Muscle of arm (tissue), 14 donors: ENCODE data around the gene ELOVL4. TPM values are rescaled to one million over a fixed set of nuclear protein-coding genes. Genes with fewer than 3 reads are reported as not detected.

Experiments
- DNase-seq: peaks from one replicate; pipeline ENCODE4 v3.0.0-alpha.2; 2013
- long read RNA-seq, 11 donors: transcript quantifications; one replicate each; lab custom pipeline, GENCODE V29; 2026
- polyA plus RNA-seq, 12 donors: library from polyadenylated mRNA; unstranded; fragments of 120-200 nt; gene quantifications; one replicate each; pipeline ENCODE4 v1.2.1, GENCODE V29; 2013; ENCODE audit not compliant: insufficient read length in 12 of 12

The ELOVL4 gene
- 1 to 10 TPM in 11 of 12 donors, not detected in 1; 2.0 to 5.2 (median 3.2) TPM for polyA plus RNA-seq
- long read RNA-seq, donor 1, partial matches to known transcripts, result 0 of 3 reads
- long read RNA-seq, donor 1, other reads (novel, unspliced or antisense), result 0 of 3 reads
- long read RNA-seq, donor 2, partial matches to known transcripts, result 0 of 1 reads
- long read RNA-seq, donor 2, other reads (novel, unspliced or antisense), result 0 of 1 reads
- long read RNA-seq, donor 3, partial matches to known transcripts, result 0 of 1 reads
- long read RNA-seq, donor 3, other reads (novel, unspliced or antisense), result 0 of 1 reads
- long read RNA-seq, donor 4, partial matches to known transcripts, result 0 of 3 reads
- long read RNA-seq, donor 4, other reads (novel, unspliced or antisense), result 0 of 3 reads
- long read RNA-seq, donor 5, partial matches to known transcripts, result 0 of 1 reads
- long read RNA-seq, donor 5, other reads (novel, unspliced or antisense), result 0 of 1 reads
- long read RNA-seq, donor 6, result 0 reads
- long read RNA-seq, donor 7, partial matches to known transcripts, result 0 of 2 reads
- long read RNA-seq, donor 7, other reads (novel, unspliced or antisense), result 0 of 2 reads
- long read RNA-seq, donor 8, partial matches to known transcripts, result 0 of 1 reads
- long read RNA-seq, donor 8, other reads (novel, unspliced or antisense), result 0 of 1 reads
- long read RNA-seq, donor 9, partial matches to known transcripts, result 0 of 1 reads
- long read RNA-seq, donor 9, other reads (novel, unspliced or antisense), result 0 of 1 reads
- long read RNA-seq, donor 10, result 0 reads
- long read RNA-seq, donor 11, partial matches to known transcripts, result 0 of 1 reads
- long read RNA-seq, donor 11, other reads (novel, unspliced or antisense), result 0 of 1 reads

DNA sequence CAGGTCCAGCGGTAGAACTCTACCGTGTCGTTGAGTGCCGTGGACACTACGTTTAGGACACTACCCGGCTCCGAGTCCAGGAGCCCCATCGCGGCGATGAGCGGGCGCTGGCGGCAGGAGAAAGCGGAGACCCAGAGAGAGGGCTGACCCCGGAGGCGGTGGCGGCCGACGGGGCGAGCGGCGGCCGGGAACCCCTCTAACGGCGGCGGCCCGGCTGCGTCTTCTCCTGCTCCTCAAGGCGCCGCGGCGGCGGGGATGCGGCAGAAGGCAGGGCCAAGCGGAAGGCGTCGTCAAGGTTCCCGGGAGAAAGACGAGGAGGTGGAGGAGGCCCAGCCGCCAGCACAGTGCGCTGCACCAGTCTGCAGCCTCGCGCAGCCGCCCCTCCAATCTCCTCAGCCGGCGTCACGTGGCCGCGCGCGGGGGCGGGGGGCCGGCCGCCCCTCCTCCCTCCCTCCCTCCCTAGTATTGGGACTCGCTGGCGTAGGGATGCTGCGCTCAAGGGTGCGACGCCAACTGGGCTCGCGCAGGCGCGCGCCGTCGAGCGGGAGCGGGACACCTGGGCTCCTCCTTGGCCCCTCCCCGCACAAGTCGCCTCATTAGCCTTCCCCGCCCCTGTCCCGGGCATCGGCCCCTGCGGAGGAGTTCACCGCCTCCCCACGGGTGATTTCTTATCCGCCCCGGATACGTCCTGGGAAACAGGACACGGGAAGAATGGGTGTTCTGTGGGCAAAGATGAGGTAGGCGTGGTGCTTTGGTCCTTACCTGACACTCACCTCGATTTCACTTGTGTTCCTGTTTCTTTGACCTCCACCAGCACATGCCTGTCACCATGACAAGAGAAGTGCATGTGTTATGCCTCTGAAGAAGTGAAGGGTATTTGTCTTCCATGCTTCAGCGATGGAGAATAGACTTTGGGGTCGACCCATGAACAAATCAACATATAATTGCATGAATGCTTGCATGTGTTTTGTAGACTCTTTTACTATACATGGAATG, at the start of gene ELOVL4:
TSS of gene ELOVL4 (minus strand) at position 363 of the 996 bp plus-strand sequence. CDS start at position 89, 274 bp downstream.
- DNase-seq, result peak; percentile 71

DNA sequence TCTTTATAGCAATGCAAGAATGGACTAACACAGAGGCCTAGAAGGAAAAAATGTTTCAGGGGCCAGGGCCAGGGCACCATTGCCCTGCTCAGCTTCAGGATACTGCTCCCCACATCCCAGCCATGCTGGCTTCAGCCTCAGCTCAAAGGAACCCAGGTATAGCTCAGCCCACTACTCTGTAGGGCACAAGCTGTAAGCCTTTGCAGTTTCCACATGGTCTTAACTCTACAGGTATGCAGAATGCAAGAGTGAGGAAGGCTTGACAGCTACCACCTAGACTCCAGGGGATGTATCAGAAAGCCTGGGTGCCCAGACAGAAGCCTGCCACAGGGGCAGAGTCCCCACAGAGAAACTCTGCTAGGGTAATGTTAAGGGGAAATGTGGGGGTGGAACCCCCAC, 46.6 kb upstream of the ELOVL4 start:
- DNase-seq, result no peak

DNA sequence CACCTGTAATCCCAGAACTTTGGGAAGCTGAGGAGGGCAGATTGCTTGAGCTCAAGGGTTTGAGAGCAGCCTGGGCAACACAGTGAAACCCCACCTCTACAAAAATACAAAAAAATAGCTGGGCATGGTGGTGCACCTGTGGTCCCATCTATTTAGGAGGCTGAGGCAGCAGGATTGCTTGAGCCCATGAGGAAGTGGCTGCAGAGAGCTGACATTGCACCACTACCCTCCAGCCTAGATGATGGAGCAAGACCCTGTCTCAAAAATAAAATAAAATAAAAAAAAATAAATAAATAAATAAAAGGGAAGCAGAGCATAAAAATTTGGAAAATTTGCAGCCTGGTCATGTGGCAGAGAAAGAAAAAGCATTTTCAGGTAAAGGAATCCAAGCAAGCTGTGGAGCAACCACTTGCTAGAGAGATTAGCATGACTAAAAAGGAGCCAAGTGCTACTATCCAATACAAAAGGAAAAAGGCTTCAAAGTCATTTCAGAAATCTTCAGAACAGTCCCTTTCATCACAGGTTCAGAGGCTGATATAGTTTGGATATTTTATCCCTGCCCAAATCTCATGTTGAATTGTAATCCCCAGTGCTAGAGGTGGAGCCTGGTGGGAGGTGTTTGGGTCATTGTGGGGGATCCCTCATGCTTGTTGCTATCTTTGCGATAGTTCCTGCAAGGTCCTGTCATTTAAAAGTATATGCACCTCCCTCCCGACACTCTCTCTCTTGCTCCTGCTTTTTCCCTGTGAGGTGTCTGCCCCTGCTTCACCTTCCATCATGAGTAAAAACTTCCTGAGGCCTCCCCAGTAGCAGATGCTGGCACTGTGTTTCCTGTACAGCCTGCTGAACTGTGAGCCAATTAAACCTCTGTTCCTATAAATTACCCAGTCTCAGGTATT, 45.9 kb upstream of the ELOVL4 start:
- DNase-seq, result no peak

DNA sequence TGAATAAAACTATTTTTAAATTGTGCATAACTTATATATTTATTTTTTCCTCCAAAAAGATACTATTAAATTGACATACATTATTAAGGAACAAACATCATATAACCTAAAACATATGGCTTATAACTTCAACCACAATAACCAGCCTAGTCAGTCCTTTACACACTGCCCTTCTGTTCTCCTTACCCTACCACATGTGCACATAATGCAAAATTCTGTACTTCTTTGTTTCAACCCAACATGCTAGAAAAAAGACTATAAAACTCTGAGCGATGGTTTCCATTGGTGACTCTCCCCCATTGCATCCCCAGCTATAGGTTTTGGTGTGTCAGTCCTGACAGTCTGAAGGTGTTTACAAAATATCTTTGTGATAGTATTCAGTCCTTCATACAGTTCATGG, 42.3 kb upstream of the ELOVL4 start:
- DNase-seq, result no peak

DNA sequence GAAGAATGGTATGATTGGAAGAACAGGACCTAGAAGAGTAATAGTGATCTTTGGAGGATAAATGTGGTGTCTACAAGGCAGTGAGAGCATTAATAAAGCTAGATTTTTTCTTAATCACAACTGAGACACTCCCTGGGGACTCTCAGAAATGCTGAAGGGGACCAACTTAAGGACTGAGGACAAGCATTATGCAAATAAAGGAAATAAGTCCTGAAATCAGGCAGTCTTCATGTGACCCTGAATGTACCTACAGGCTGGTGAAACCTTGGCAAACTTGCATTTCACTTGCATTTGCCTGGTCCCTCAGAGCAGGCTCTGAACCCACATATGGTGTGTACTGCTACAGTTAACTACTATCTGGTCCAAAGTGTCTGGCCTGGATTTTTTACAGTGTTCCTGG, 37.8 kb upstream of the ELOVL4 start:
- no peak for DNase-seq

DNA sequence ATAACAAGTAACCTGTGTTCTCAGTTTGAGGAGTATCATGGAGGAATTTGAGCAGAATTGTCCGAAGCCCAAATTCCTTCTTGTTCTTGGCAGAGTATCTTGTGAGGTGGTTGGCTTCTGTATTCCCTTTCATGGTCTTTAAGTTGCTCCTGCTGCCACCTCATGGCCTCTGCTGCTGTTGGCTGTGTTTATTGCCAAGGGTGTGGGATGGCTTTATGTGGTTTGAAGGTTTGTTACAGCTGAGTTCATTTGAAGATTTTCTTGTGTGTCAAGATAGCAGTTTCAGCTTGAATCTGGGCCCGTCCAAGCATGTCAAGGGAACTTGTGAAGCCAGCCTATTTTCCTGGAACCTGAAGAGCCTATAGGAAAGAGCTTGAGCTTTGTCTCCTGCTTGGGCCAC, 36.9 kb upstream of the ELOVL4 start:
- DNase-seq, result no peak

DNA sequence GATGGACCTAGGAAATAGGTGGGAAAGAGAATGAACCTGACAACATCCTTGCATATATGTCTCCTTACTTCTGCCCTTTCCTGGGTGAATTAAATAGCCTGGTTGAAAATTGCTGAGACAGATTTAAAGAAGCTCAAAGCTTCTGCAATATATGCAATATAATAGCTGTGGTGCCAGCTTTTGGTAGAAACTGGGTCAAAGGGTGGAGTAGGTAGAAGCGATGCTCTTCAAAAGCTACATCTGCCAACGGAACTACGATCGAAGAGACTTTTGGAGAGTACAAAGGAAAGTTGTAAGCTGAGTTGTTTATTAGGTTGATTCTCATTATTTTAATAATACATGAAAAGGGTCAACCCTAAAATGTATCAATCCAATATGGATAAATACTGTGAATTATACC, 34.3 kb upstream of the ELOVL4 start:
- no peak for DNase-seq

DNA sequence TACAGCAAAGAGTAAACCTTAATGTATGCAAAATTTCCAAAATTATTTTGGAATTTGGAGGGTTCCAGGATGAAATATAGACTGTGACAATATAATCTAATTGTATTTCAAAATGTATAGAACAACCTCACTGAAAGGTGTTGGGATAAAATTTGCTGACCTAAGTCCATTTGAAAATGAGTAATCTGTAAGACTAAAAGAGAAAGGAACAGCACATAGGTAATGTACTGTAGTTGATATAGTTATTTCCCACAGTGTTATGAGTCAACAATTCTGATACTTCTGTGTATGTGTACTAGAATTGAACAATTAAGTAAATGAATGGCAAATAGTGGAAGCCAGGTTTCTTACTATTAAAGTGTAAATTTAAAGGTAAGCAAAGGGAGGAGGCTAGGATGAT, 23.8 kb upstream of the ELOVL4 start:
- DNase-seq, result no peak

DNA sequence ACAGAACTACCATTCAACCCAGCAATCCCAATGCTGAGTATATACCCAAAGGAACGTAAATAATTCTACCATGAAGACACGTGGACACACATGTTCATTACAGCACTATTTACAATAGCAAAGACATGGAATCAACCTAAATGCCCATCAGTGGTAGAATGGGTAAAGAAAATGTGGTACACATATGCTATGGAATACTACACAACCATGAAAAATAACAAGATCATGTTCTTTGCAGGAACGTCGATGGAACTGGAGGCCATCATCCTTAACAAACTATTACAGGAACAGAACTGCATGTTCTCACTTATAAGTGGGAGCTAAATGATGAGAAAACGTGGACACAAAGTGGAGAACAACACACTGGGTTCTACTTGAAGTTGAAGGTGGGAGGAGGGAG, 22.4 kb upstream of the ELOVL4 start:
- no peak for DNase-seq

DNA sequence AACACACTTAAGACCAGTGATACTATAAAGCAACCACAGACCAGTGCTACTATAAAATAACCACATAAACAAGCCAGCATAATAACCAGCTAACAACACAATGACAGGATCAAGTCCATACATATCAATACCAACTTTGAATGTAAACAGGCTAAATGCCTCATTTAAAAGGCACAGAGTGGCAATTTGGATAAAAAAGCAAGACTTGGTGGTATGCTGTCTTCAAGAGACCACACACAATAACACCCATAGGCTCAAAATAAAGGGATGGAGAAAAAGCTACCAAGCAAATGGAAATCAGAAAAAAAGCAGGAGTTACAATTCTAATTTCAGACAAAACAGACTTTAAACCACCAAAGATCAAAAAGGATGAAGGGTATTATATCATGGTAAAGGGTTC, 19.8 kb upstream of the ELOVL4 start:
- no peak for DNase-seq

DNA sequence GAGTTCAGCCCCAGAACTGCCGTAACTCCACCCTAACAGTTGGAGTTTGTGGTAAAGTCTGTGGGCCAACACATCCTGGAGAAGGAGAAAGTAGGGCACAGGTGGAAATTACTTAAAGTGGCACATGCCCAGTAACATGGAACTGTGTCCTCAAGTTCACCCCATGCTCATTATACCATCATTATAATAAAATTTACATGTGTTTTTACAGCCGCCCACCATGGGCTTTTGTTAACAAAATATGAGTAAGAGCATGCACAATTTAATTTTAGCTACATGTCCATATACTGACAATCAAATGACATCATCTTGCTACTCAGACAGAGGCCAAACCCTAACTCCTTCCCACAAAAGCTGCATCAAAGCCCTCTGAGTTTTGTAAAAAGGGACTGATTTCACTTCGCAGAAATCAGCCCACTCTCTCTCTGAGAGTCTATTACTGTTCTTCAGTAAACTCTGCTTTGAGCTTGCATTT, 17.3 kb upstream of the ELOVL4 start:
- DNase-seq, result no peak

DNA sequence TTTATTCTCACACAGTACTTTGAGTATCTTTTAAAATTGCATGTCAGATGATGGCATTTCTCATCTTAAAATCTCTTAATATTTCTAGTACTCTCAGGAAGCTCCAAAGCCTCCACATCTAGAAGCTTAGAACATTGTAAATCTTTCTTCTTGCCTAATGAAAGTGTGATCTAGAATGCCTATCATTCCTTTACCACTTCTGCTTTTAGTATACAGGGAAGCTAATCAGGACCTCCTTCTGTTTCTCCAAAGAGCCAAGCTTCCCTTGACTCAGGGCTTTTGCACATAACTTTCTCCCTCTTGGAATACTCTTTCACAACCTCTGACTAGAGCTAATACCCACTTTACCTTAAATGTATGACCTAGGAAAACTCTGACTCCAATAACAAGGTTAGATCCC, 7.5 kb upstream of the ELOVL4 start:
- DNase-seq, result no peak

DNA sequence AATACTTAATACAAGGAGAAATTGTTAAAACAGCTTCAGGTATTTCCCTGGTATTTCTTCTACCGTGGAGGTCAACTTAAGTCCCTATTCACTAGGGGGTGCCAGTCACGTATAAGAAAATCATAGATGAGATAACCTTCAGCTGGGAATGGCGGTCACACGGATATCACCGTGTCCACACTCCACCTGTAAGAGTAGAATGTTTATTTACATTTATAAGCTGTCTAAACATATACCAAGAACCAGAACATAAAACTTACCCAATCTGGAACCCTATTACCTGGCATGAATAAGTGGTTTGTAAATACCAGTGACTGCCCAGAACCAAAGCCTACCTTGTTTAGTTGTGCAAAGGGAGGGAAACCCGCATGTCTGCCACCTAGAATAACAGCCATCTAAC, 1.9 kb upstream of the ELOVL4 start:
- DNase-seq, result peak; percentile 8

DNA sequence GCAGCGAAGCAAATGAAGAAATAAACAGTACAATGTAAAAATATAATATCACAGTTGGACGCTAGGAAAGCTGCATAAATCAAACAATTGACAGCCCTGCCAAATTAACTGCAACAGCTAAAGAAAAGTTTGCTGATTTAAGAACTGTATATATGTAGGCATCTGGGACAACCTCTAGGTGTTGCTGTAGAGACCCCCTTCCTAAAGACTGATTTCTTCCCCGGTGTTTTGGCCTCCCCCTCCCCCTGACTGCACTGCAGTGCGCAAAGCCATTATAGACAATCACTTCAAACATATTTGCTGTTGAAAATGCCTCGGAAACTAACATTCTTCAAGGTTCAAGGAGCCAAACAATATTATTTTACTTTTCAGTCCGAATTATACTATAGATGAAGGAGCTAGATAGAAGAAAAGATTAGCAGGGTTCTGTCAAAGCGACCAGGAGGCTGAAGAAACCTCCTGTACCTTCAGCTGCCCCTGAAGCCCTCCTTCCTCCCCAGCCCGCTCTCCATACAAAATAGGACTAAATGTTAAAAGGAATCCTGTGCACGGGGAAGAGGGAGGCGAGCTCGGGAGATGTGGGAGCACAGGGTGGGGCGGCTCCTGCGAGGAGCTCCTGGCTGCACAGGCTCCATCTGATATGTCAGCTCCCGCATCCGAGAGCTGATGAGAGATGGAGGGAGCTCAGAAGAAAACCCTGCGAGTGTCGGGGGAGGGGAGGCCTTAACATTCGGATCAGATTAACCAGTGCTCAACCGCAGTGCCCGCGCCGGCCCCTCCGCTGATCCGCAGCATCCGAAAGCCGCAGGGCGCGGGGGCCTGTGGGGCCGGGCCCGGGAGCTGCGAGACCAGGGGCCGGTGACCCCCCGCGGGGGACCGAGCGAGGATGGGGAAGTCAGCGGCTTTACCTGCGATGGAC, 822 bp downstream of the ELOVL4 start:
- peak; percentile 39 for DNase-seq

DNA sequence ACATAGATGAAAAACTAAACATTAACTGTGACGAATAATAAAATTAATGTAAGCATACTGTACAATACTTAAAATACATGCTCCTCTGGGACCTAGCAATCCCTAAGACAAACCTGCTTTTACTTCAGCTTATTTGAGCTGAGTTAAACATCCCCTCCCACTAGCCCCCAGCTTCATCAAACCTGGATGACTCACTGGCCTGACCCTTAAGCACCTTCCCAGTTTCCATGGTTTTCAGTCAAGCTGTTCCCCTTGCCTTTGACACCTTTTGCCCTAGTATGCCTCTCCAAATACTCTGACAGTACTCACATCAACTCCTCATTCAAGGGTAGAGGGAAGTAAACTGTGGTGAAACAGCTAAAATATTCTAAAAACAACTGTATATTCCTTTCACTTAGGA, 4.2 kb downstream of the ELOVL4 start:
- DNase-seq, result no peak

DNA sequence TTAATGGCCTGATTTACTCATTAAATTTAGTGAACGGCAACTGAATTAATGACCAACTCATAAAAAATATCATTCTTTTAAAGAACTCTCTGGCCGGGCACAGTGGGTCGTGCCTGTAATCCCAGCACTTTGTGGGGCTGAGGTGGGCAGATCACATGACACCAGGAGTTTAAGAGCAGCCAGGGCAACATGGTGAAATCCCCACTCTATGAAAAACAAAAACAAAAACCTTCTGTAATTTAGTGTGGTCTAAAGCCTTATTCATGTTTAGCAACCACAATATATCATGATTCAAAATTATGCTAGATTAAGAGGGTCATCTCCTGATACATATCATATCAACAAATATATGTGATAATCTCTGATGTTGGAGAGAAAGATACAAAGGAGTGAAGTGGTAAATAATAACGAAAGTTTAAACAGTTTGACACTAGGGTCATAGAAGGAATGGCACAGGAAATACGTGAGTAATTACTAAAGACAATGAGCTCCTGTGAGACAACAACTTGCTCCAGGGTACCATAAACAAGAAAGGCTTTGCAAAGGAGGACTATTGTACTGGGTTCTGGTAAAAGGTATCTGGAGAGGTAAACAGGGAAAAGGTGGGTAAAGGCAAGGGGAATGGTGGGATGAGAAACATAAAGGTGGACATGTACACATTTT, 5.7 kb downstream of the ELOVL4 start:
- no peak for DNase-seq

DNA sequence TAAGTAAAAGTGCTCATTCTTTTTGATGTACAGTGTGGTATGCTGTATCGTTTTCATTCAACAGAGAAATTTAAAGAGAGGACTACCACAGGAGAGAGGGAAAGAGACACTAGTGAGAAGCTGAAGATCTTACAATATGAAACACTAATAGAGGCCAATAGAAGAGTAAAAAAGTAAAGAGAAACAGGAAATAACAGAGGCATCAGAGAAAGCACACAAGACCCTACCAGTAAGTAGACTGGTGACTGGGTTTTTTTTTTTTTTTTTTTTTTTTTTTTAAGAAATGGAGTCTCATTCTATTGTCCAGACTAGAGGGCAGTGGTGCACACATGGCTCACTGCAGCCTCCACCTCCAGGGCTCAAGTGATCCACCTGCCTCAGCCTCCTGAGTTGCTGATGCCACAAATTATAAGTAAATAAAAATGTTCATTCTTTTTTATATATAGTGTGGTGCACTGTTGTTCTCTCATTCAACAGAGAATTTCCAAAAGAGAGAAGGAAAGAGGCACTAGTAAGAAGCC, 18.8 kb downstream of the ELOVL4 start:
- no peak for DNase-seq

DNA sequence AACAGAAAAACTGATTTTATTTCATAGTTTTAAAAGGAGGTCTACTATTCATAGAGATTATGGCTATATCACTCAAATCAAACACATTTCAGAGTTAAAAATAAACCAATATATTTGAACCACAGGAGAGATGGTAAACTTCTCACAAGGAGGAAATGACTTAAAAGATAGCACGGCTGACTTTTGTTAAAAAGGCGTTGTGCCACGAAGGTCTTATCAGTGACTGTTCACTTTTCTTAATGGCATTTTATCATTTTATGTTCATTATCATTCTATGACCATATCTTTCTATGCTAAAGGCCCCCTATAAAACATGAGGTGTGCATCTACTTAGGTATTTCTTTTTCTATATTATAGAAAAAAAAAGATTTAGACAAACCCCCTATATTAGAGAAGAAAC, 19.6 kb downstream of the ELOVL4 start:
- DNase-seq, result no peak

DNA sequence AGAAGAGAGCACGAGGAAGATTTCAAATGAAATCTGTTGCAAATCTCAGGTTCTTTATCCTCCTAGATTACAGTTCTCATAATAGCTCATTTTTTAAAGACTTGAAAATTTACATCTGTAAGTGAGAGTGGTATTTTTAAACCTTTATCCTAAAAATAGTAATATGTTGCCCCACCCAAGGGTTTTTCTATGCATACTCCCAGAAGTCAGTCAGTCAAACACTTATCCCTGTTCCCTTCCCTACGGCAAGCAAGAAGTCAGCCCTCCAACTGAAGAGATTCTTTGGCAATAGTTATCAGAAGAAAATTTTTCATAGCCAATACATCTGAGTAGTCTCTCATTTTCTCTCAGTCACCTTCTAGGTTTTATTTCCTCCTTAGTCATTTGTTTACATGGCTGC, 24.1 kb downstream of the ELOVL4 start:
- DNase-seq, result no peak
